Vagina (tissue), 2 donors: ENCODE results near the gene ALDH16A1. TPM values are rescaled to one million over a fixed set of nuclear protein-coding genes. Genes with fewer than 3 reads are reported as not detected.

ENCODE experiments used
- DNase-seq, 2 donors: peaks; one replicate each; pipeline ENCODE4 v3.0.0-alpha.2; 2017; ENCODE audit errors: extremely low spot score in 2 of 2
- H3K27ac ChIP-seq: fragments of 200-600 bp; sonication (generic); one replicate; pipeline ENCODE4 v1.5.1; 2019
- H3K27me3 ChIP-seq: fragments of 200-600 bp; sonication (generic); one replicate; pipeline ENCODE4 v1.5.1; 2019
- H3K36me3 ChIP-seq, 2 donors: fragments of 200-600 bp; sonication (generic); one replicate each; pipeline ENCODE4 v1.5.1; 2017 to 2019
- H3K4me1 ChIP-seq: fragments of 200-600 bp; sonication (generic); one replicate; pipeline ENCODE4 v1.5.1; 2019
- H3K4me3 ChIP-seq, 2 donors: fragments of 200-600 bp; sonication (generic); 1 replicate in 1 of 2; 2 replicates in 1 of 2; pipeline ENCODE4 v1.5.1; 2016 to 2019
- H3K9me3 ChIP-seq: fragments of 200-600 bp; sonication (generic); one replicate; pipeline ENCODE4 v1.5.1; 2019
- POLR2A ChIP-seq, 2 donors: fragments of 450-650 bp; IDR thresholded peaks; one replicate each; pipeline ENCODE4 v1.6.1; 2017; ENCODE audit warnings: antibody characterized with exemption in 2 of 2, mild to moderate bottlenecking in 2 of 2, moderate library complexity in 2 of 2
- POLR2AphosphoS5 ChIP-seq, 2 donors: sonication (generic); formaldehyde crosslinking; IDR thresholded peaks; one replicate each; pipeline ENCODE4 v1.9.0; 2017; ENCODE audit warnings: antibody characterized with exemption in 2 of 2, mild to moderate bottlenecking in 2 of 2, low read depth in 1 of 2; ENCODE audit not compliant: insufficient read depth in 1 of 2
- intact Hi-C: fragments of 100-400 bp; cut with DNase I; formaldehyde crosslinking; loops from one replicate; pipeline ENCODE4 v1.15.1; 2023
- total RNA-seq: library from RNA; depleted of rRNA; stranded (reverse); fragments of >200 nt; gene quantifications from one replicate; pipeline ENCODE4 v1.2.3, GENCODE V29; 2016
- TF ChIP-seq, protein P1 (sequence below), 3 experiments: fragments of 450-650 bp in 2 of 3; fragments of 200-600 bp in 1 of 3; sonication (generic) in 1 of 3; IDR thresholded peaks; one replicate each; pipeline ENCODE4 v1.5.1; 2017 to 2019; ENCODE audit warnings: antibody characterized with exemption in 3 of 3, mild to moderate bottlenecking in 2 of 3, moderate library complexity in 2 of 3

The ALDH16A1 gene
- total RNA-seq, 1 donor from 2014 or later: 29.5 TPM

DNA sequence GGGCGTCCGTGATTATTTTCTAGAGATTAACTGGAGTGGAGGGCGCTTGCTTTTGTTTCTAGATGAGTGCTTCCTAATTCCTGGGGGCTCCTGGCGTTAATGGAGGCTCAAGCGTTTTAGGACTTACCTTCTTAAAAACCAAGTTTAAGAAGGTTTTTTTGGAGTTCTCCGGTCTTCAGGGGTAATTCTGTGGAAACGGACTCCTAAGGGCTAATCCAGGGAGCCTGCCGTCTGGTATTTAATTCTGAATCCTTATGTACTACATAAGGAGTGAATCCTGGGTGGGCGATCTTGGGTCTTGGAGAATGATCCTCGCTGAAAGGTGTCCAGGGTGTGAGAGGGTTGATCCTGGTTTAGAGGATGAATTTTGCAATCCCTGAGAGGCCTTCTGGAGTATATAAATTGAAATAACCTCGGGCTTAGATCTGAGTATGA, 43.6 kb downstream of the ALDH16A1 start:
- Histone ChIP-seq H3K27me3 (no peaks in the 10 kb centered on the region), H3K4me1 (peaks cover 45% of the 10 kb centered on the region), H3K9me3 (no peaks in the 10 kb centered on the region), H3K27ac (peak overlapping the region; percentile 93), H3K4me3 (peak overlapping the region; percentile 52 to 83), H3K36me3 (peaks cover 3 to 45% of the 10 kb centered on the region in 2 donors)
- TF ChIP-seq, protein P1, sequence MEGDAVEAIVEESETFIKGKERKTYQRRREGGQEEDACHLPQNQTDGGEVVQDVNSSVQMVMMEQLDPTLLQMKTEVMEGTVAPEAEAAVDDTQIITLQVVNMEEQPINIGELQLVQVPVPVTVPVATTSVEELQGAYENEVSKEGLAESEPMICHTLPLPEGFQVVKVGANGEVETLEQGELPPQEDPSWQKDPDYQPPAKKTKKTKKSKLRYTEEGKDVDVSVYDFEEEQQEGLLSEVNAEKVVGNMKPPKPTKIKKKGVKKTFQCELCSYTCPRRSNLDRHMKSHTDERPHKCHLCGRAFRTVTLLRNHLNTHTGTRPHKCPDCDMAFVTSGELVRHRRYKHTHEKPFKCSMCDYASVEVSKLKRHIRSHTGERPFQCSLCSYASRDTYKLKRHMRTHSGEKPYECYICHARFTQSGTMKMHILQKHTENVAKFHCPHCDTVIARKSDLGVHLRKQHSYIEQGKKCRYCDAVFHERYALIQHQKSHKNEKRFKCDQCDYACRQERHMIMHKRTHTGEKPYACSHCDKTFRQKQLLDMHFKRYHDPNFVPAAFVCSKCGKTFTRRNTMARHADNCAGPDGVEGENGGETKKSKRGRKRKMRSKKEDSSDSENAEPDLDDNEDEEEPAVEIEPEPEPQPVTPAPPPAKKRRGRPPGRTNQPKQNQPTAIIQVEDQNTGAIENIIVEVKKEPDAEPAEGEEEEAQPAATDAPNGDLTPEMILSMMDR (IDR thresholded peaks at IDR 0.05): no peak
- no peak for TF ChIP-seq POLR2A (IDR thresholded peaks at IDR 0.05)
- DNase-seq: no peak
- intact Hi-C loops: loop anchor here (10.0 kb wide), 1 partner anchor 168 kb away; the partner anchor contains the start of genes BCL2L12 and IRF3

DNA sequence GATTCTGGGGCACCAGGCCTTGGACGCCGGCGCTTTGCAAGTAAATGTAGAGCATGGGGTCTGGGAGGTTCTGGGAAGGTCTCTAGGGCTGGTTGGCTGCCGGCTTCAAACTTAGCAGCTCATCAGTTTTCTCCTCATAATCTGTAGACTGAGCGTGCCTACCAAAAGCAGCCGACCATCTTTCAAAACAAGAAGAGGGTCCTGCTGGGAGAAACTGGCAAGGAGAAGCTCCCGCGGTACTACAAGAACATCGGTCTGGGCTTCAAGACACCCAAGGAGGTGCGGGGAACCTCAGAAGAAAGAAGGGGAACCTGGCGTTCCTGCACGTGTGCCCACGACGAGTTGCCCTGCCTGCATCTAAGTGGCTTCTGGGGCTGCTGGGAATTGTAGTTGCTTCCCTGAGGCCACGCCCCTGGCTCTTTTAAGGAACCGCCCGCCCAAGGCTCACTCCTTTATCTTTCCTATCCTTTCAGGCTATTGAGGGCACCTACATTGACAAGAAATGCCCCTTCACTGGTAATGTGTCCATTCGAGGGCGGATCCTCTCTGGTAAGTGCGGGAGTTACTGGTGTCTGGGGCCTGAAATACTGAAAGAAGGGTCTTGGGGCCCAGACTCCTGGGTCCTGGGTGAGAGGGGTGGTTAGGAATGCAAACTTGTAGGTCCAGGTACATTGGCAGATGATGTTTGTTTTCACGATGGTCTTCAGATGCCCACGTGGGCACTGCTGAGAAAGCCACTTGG, 44.2 kb downstream of the ALDH16A1 start:
- TF ChIP-seq POLR2AphosphoS5 (IDR thresholded peaks at IDR 0.05; ENCODE audit: insufficient read depth in 1 of 2, low read depth in 1 of 2) (peak in 1 of 2 donors; percentile 11), POLR2A (IDR thresholded peaks at IDR 0.05) (no peak)
- TF ChIP-seq, protein P1 (IDR thresholded peaks at IDR 0.05): no peak
- DNase-seq: peak in 1 of 2 donors; percentile 90
- Histone ChIP-seq H3K9me3 (no peaks in the 10 kb centered on the region), H3K36me3 (peaks cover 3 to 39% of the 10 kb centered on the region in 2 donors), H3K27ac (peak overlapping the region; percentile 93), H3K27me3 (no peaks in the 10 kb centered on the region), H3K4me1 (peaks cover 45% of the 10 kb centered on the region), H3K4me3 (peak overlapping the region; percentile 52 to 83)
- intact Hi-C loops: loop anchor here (10.0 kb wide), 1 partner anchor 168 kb away; the partner anchor contains the start of genes BCL2L12 and IRF3

DNA sequence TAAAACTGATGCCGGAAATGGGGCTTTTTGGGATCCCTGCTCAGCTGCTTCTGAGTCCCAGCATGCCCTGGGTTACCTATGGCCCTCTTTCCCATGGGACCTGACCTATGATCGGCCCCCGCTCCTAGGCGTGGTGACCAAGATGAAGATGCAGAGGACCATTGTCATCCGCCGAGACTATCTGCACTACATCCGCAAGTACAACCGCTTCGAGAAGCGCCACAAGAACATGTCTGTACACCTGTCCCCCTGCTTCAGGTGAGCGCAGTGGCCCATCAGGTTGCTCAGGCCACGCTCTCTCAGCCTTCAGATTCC, 44.7 kb downstream of the ALDH16A1 start:
- Histone ChIP-seq H3K4me1 (peaks cover 45% of the 10 kb centered on the region), H3K27ac (peak overlapping the region; percentile 93), H3K9me3 (no peaks in the 10 kb centered on the region), H3K36me3 (peaks cover 3 to 34% of the 10 kb centered on the region in 2 donors), H3K4me3 (peak overlapping the region in 1 of 2 donors; percentile 52), H3K27me3 (no peaks in the 10 kb centered on the region)
- no peak for DNase-seq
- TF ChIP-seq POLR2AphosphoS5 (IDR thresholded peaks at IDR 0.05; ENCODE audit: insufficient read depth in 1 of 2, low read depth in 1 of 2): no peak
- TF ChIP-seq, protein P1 (IDR thresholded peaks at IDR 0.05): no peak
- TF ChIP-seq POLR2A (IDR thresholded peaks at IDR 0.05): no peak
- intact Hi-C loops: loop anchor here (10.0 kb wide), 1 partner anchor 167 kb away; the partner anchor contains the start of genes BCL2L12 and IRF3

DNA sequence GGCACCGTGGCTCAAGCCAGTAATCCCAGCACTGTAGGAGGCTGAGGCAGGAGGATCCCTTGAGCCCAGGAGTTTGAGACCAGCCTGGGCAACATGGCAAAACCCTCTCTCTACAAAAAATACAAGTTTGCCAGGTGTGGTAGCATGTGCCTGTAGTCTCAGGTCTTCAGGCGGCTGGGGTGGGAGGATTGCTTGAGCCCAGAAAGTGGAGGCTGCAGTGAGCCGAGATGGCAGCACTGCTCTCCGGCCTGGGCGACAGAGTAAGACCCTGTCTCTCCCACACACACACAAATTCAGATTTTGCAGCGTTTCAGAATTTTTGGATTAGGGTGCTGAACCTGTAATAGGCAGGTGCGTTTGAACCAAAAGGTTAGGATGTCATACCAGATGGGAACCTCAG, 45.5 kb downstream of the ALDH16A1 start:
- DNase-seq: peak in 1 of 2 donors; percentile 80
- H3K27ac ChIP-seq: peak overlapping the region; percentile 93
- no peak overlapping the region for H3K4me3 ChIP-seq
- peaks cover 3 to 30% of the 10 kb centered on the region in 2 donors for H3K36me3 ChIP-seq
- no peaks in the 10 kb centered on the region for H3K27me3 ChIP-seq
- intact Hi-C loops: loop anchor here (10.0 kb wide), 1 partner anchor 166 kb away; the partner anchor contains the start of genes BCL2L12 and IRF3
- TF ChIP-seq POLR2AphosphoS5 (IDR thresholded peaks at IDR 0.05; ENCODE audit: insufficient read depth in 1 of 2, low read depth in 1 of 2): no peak
- no peak for TF ChIP-seq POLR2A (IDR thresholded peaks at IDR 0.05)
- no peaks in the 10 kb centered on the region for H3K9me3 ChIP-seq
- peaks cover 50% of the 10 kb centered on the region for H3K4me1 ChIP-seq

DNA sequence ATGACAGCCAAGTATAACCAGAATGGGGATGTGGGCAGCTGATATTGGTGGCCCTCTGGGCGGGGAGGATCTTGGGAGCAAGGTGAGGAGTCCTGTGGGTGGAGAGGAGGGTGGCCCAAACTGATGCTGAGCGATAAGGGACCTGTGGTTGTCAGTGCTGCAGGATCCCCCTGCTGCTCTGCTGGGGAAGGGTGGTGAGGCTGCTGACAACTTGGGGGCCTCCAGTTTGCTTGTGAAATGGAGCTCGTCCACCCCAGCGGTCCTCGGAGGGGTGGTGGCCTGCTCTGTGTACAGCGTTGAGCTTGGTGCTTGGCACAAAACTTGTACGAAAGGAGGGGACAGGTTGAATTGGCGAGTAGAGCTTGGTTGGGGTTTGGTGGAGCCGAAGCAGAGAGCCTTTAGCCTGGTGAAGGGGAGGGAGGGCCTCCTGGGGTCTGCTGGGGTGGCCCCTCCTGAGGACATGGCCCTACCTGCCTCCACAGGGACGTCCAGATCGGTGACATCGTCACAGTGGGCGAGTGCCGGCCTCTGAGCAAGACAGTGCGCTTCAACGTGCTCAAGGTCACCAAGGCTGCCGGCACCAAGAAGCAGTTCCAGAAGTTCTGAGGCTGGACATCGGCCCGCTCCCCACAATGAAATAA, 46.1 kb downstream of the ALDH16A1 start:
- H3K9me3 ChIP-seq: no peaks in the 10 kb centered on the region
- H3K27me3 ChIP-seq: no peaks in the 10 kb centered on the region
- DNase-seq: peak in 1 of 2 donors; percentile 86
- H3K36me3 ChIP-seq: peaks cover 3 to 30% of the 10 kb centered on the region in 2 donors
- intact Hi-C loops: loop anchor here (10.0 kb wide), 1 partner anchor 166 kb away; the partner anchor contains the start of genes BCL2L12 and IRF3
- H3K27ac ChIP-seq: peak overlapping the region; percentile 93
- TF ChIP-seq POLR2AphosphoS5 (IDR thresholded peaks at IDR 0.05; ENCODE audit: insufficient read depth in 1 of 2, low read depth in 1 of 2): no peak
- TF ChIP-seq, protein P1 (IDR thresholded peaks at IDR 0.05): no peak
- H3K4me3 ChIP-seq: peak overlapping the region; percentile 35 to 36
- peaks cover 53% of the 10 kb centered on the region for H3K4me1 ChIP-seq
